Natural killer cell (primary cell): Measurements from ENCODE around the gene SERPINE2. TPM values are rescaled to one million over a fixed set of nuclear protein-coding genes. Genes with fewer than 3 reads are reported as not detected.
A peak's percentile ranks its signal among the peaks of the same experiment; 100 is the strongest.

Experiments used
- ATAC-seq, 3 donors: fragments of 150-1000 bp in 2 of 3; fragments of 200-7000 bp in 1 of 3; cut with Tn5 transposase; 1 replicate in 1 of 3; 2 replicates in 2 of 3; pipeline ENCODE4 v1.10.0; 2021; ENCODE audit warnings: mild to moderate bottlenecking in 2 of 3, moderate library complexity in 2 of 3
- DNase-seq, 2 donors: peaks; one replicate each; pipeline versions ENCODE4 v3.0.0 to v3.0.0-alpha.2; 2013 to 2021; ENCODE audit warnings: mixed read lengths in 1 of 2
- H3K27ac ChIP-seq: one replicate; pipeline ENCODE4 v1.5.1; 2013; ENCODE audit warnings: mild to moderate bottlenecking, low read length
- H3K27me3 ChIP-seq: one replicate; pipeline ENCODE4 v1.6.1; 2013; ENCODE audit warnings: low read length; ENCODE audit not compliant: control insufficient read depth, insufficient read depth
- H3K36me3 ChIP-seq: one replicate; pipeline ENCODE4 v1.6.1; 2013; ENCODE audit warnings: low read length; ENCODE audit not compliant: control insufficient read depth, insufficient read depth
- H3K4me1 ChIP-seq: one replicate; pipeline ENCODE4 v1.6.1; 2013; ENCODE audit warnings: low read length; ENCODE audit not compliant: control insufficient read depth, insufficient read depth
- H3K4me3 ChIP-seq: one replicate; pipeline ENCODE4 v1.5.1; 2013; ENCODE audit warnings: low read length
- H3K9me3 ChIP-seq: one replicate; pipeline ENCODE4 v1.6.1; 2013; ENCODE audit warnings: low read length; ENCODE audit not compliant: control insufficient read depth, insufficient read depth
- H3K27ac Mint-ChIP-seq, 2 donors: one replicate each; pipeline ENCODE4 v1.8.0; 2022; ENCODE audit warnings: mild to moderate bottlenecking in 2 of 2, mixed read lengths in 2 of 2, moderate library complexity in 1 of 2
- H3K27me3 Mint-ChIP-seq, 2 donors: one replicate each; pipeline ENCODE4 v1.8.0; 2022; ENCODE audit warnings: low read depth in 2 of 2, mixed read lengths in 2 of 2
- H3K36me3 Mint-ChIP-seq: one replicate; pipeline ENCODE4 v1.8.0; 2022; ENCODE audit warnings: mixed read lengths
- H3K4me1 Mint-ChIP-seq, 2 donors: one replicate each; pipeline ENCODE4 v1.8.0; 2022; ENCODE audit warnings: mixed read lengths in 2 of 2
- H3K4me3 Mint-ChIP-seq: one replicate; pipeline ENCODE4 v1.8.0; 2022; ENCODE audit warnings: mild to moderate bottlenecking, moderate library complexity, mixed read lengths
- H3K9me3 Mint-ChIP-seq, 2 donors: one replicate each; pipeline ENCODE4 v1.8.0; 2022; ENCODE audit warnings: mixed read lengths in 2 of 2
- CTCF ChIP-seq: fragments of 200-600 bp; IDR thresholded peaks from one replicate; pipeline ENCODE4 v1.8.0; 2022; ENCODE audit warnings: antibody characterized with exemption
- WGBS: methylation state at CpG from one replicate; pipeline ENCODE4 v1.1.7; 2013; ENCODE audit warnings: missing lambda C conversion rate; ENCODE audit not compliant: insufficient coverage; 5-methylcytosine and 5-hydroxymethylcytosine counted together
- intact Hi-C: fragments of 100-400 bp; cut with micrococcal nuclease; formaldehyde crosslinking; loops from one replicate; pipeline ENCODE4 v1.14.2; 2022
- total RNA-seq, 4 donors: library from RNA; stranded (reverse); fragments of 120-200 nt in 1 of 4; gene quantifications; one replicate each; pipeline versions ENCODE4 v1.2.3 to v1.2.4, GENCODE V29; 2013 to 2022

The SERPINE2 gene
- total RNA-seq, 3 donors from 2014 or later (not counting 1 experiment from before 2014, with no cell fraction given): 3.5 to 14.6 (median 8.4) TPM

DNA sequence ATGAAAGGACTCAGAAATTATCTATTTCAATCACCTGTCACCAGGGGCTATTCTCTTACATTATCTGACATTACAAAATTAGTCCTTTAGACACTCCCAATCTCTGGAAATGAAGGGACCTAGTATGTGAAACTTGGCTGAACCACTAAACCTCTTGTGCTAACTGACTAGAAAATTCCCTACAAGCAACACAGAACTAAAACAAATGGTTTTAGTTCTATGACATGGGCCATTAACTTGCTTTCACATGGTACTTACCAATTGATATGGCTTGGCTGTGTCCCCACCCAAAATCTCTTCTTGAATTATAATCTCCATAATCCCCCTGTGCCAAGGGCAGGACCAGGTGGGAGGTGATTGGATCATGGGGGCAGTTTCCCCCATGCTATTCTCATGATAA lies 16.6 kb downstream of the SERPINE2 start:
- ATAC-seq: no peak
- intact Hi-C loops: no loop called here

GRCh38 chr2:224020523-224020922 lies 18.6 kb downstream of the SERPINE2 start:
- Mint-ChIP-seq H3K9me3 (no peaks in the 10 kb centered on the region), H3K4me1 (peaks cover 25 to 34% of the 10 kb centered on the region in 2 donors), H3K36me3 (no peaks in the 10 kb centered on the region), H3K4me3 (no peak overlapping the region), H3K27ac (no peak overlapping the region), H3K27me3 (no peaks in the 10 kb centered on the region)
- WGBS: 96% methylated on average over 3 of the region's 3 CpGs
- no peak for TF ChIP-seq CTCF
- DNase-seq (no peak), ATAC-seq (no peak)
- Histone ChIP-seq H3K9me3 (no peaks in the 10 kb centered on the region), H3K27me3 (no peaks in the 10 kb centered on the region), H3K27ac (no peak overlapping the region), H3K36me3 (no peaks in the 10 kb centered on the region), H3K4me3 (no peak overlapping the region), H3K4me1 (peaks cover 6% of the 10 kb centered on the region)
- intact Hi-C loops: no loop called here

More for the DNA sequence above, 16.6 kb downstream of the SERPINE2 start:
- H3K27me3 Mint-ChIP-seq: no peaks in the 10 kb centered on the region
- peak overlapping the region; percentile 91 to 97 for H3K27ac Mint-ChIP-seq
- no peak for DNase-seq
- TF ChIP-seq CTCF: no peak
- no peaks in the 10 kb centered on the region for H3K9me3 ChIP-seq
- H3K4me1 Mint-ChIP-seq: peaks cover 41 to 54% of the 10 kb centered on the region in 2 donors
- H3K36me3 Mint-ChIP-seq: no peaks in the 10 kb centered on the region
- H3K9me3 Mint-ChIP-seq: no peaks in the 10 kb centered on the region
- H3K4me3 Mint-ChIP-seq: no peak overlapping the region
- no peaks in the 10 kb centered on the region for H3K36me3 ChIP-seq
- no peak overlapping the region for H3K4me3 ChIP-seq
- H3K27ac ChIP-seq: no peak overlapping the region
- no peaks in the 10 kb centered on the region for H3K27me3 ChIP-seq
- H3K4me1 ChIP-seq: peaks cover 26% of the 10 kb centered on the region

DNA sequence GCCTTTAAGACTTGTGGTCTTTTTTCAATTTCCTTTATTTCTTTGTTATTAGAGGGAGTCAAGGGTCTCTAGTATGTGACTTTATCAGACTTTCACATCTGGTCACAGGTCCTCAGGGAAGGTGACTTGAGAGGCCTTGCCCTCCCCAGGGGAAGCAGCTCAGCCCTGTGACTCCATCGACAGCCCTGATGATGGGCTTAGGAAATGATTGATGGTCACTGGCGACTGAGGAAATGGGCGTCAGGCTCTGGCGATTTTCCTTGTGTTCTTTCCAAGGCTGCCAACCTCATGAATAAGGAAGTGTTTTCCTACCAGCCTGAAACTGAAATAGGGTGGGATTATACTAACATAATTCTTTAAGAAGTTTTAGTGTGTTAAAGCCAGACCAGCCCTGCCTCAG lies 21.1 kb downstream of the SERPINE2 start:
- H3K4me3 ChIP-seq: no peak overlapping the region
- H3K4me1 ChIP-seq: no peaks in the 10 kb centered on the region
- Mint-ChIP-seq H3K4me3 (no peak overlapping the region), H3K36me3 (no peaks in the 10 kb centered on the region), H3K27ac (no peak overlapping the region), H3K9me3 (no peaks in the 10 kb centered on the region), H3K4me1 (peaks cover 4 to 19% of the 10 kb centered on the region in 2 donors), H3K27me3 (no peaks in the 10 kb centered on the region)
- no peaks in the 10 kb centered on the region for H3K27me3 ChIP-seq
- no peaks in the 10 kb centered on the region for H3K36me3 ChIP-seq
- H3K27ac ChIP-seq: no peak overlapping the region
- DNase-seq (no peak), ATAC-seq (no peak)
- 69% methylated on average over 4 of the region's 4 CpGs for WGBS
- TF ChIP-seq CTCF: no peak
- intact Hi-C loops: no loop called here
- H3K9me3 ChIP-seq: no peaks in the 10 kb centered on the region

DNA sequence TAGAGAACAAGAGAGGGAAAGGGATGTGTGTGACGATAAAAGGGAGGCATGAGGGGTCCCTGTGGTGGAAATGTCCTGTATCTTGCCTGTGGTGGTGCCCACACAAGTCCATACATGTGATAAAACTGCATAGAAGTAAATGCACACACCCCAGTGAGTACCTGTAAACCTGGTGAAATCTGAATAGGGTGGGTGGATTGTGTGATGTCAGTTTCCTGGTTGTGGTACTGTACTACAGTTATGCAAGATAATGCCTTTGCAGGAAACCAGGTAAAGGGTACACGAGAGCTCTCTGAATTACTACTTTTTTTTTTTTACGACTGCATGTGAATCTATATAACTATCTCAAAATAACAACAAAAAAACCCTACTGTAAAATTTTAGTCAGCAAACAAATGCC lies 22.1 kb downstream of the SERPINE2 start:
- 36% methylated on average over 2 of the region's 3 CpGs for WGBS
- Mint-ChIP-seq H3K27me3 (no peaks in the 10 kb centered on the region), H3K4me1 (peaks cover 0 to 13% of the 10 kb centered on the region in 2 donors), H3K27ac (no peak overlapping the region), H3K4me3 (no peak overlapping the region), H3K36me3 (no peaks in the 10 kb centered on the region), H3K9me3 (no peaks in the 10 kb centered on the region)
- DNase-seq (no peak), ATAC-seq (no peak)
- Histone ChIP-seq H3K36me3 (no peaks in the 10 kb centered on the region), H3K27me3 (no peaks in the 10 kb centered on the region), H3K4me3 (no peak overlapping the region), H3K27ac (no peak overlapping the region), H3K9me3 (no peaks in the 10 kb centered on the region), H3K4me1 (no peaks in the 10 kb centered on the region)
- TF ChIP-seq CTCF: no peak
- intact Hi-C loops: no loop called here
